ENCODE data around the gene EXOSC6. TPM values are rescaled to one million over a fixed set of nuclear protein-coding genes. Genes with fewer than 3 reads are reported as not detected.
"Not testable (repeated sequence)": the region's sequence is repeated elsewhere in the genome, so short reads cannot be mapped to it uniquely, and the experiment has no call there.

EXOSC6 gene
- 19.5 TPM for total RNA-seq

DNA sequence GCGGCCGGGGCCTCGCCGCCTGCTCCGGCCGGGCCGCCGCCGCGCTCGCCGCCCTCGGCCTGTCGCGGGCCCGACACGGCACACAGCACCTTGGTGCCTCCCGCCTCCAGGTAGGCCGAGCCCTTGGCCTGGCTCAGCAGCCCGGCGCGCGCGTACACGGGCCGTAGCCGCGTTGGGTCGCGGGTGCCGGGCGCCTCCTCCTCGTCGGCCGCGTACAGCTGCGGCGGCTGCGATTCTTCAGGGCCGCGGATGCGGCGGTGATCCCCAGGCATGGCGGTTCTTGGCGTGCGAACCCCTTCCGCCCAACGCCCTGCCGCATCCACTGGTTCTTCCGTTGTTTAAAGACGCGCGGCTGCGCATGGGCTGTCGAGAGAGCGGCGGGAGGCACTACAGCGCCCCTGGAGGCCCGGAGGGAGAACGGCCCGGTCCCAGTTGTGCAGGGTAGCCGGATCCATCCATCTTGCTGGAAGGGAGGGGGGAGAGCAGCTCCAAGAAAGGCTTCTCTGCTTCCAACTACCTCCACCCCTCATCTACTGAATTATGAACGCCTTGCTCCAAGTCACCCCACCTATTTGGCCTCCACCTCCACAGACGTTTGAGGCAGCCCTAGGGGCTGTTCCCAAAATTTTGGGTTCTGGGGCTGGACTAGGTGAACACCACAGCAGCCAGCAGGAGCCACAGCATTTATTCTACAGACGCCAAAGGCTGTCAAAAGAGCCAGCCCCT lies at the start of gene EXOSC6:
TSS of gene EXOSC6 (minus strand) at position 312 of the 726 bp plus-strand sequence. CDS start at position 272, 40 bp downstream.
- peak; percentile 93 for DNase-seq (ENCODE audit: low spot score)

DNA sequence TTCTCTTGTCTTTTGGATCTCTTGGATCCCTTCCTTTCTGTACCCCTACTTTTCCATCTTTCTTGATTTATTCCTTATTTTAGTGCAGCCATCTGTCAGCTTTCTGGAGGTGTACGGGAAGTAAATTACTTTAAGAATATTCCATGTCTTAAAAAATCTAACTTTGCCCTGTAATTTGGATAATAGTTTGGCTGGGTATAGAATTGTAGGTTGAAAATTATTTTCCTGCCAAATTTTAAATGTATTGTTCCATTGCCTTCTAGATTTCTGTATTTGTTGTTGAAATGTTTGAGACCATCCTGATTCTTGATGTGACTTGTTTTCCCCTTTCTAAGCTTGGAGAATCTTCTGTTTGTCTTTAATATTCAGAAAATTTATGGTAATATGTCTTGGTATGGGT lies 49.4 kb upstream of the EXOSC6 start:
- DNase-seq (ENCODE audit: low spot score), result no peak

DNA sequence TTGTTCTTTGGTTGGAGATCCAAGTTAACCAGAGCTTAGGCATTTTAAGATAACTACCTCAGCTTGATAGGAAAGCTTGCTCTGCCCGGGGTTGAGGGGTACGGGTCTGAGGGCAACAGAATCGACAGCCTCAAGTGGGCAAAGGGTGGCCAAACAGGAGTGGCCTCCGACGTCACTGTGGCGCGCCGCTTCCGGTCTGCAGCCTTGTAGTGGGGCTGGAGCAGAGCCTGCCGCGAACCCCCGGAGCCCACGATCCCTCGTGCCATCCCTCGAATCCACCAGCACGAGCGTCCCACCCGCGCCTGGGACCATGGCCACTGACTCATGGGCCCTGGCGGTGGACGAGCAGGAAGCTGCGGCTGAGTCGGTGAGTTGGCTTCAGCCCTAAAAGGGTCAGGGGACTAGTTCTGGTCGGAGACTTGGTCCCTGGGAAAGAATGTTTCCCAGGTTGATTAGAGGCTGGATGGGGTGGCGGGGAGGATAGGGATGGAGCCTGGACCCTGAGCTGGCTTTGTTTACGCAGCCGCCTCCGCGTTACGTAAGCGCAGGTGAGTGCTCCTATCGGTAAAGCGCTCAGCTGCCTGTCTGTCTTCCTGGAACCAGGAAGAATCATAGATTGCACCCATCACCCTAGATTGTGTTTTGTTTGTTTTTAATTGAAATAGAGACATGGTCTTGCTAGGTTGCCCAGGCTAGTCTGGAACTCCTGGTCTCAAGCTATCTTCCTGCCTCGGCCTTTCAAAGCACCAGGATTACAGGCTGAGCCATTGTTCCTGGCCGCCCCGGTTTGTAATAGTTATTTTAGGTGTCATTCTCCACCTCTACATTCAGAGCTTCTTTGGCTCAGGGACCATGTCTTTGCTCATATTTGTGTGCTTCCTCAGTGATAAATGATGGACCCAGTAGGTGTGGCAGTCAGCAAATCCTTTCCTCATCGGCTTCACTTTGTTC lies 47.5 kb upstream of the EXOSC6 start, which contains the start of gene DDX19B:
TSS of gene DDX19B (plus strand) at position 199 of the 951 bp plus-strand sequence. CDS start at position 311, 112 bp downstream.
- peak; percentile 80 for DNase-seq (ENCODE audit: low spot score)

DNA sequence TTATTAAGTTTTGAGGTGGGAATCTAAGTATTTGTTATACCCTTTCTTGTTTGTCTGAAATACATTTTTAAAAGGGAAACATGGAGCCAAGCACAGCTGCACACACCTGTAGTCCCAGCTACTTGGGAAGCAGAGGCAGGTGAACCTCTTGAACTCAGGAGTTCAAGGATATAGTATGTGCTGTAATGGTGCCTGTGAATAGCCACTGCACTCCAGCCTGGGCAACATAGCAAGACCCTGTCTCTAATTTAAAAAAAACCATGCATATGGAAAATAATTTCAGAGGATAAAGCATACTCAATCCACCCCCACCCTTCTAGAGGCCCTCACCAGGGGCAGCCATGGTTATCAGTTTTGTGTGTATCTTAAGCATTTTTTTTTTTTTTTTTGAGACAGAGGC lies 43.9 kb upstream of the EXOSC6 start:
- DNase-seq (ENCODE audit: low spot score), result no peak

DNA sequence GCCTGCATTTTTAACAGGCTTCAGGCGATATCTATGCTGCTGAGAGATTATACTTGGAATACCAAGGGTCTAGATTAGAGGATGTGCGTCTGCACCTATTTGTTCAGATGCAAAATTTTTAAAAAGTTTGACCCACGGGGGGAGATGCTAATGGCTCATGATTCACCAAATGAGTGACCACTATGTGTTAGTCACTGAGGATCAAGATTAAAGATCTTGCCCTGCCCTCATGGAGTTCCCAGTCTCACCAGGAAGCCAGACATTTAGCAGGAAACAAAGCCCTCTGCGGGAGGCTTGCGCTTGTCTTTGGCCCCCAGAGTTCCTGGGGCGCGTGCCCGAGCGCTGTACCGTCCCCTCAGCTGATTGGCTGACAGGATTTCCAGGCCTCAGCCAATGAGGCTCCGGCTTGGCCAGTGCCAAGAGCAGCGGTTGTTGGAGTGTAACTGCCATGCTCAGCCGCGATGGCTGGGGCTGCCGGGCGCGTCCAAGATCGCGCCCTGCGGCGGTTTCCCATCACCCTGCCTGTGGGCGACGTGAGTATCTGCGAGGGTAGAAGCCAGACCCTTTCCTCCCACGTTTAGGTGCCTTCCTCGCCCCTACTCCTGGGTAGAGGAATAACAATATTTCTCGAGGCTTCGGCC lies 42.8 kb upstream of the EXOSC6 start:
- no peak for DNase-seq (ENCODE audit: low spot score)

DNA sequence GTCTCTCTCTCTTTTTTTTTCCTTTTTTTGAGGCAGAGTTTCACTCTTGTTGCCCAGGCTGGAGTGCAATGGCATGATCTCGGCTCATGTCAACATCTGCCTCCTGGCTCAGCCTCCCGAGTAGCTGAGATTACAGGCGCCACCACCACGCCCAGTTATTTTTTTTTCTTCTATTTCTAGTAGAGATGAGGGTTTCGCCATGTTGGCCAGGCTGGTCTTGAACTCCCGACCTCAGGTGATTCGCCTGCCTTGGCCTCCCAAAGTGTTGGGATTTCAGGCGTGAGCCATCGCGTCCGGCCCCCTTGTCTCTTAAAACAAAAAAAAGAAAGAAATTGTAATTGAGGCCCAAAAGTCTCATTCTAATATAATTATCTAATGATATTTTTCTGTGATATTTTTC lies 40.4 kb upstream of the EXOSC6 start:
- not testable (repeated sequence) for DNase-seq (ENCODE audit: low spot score)

DNA sequence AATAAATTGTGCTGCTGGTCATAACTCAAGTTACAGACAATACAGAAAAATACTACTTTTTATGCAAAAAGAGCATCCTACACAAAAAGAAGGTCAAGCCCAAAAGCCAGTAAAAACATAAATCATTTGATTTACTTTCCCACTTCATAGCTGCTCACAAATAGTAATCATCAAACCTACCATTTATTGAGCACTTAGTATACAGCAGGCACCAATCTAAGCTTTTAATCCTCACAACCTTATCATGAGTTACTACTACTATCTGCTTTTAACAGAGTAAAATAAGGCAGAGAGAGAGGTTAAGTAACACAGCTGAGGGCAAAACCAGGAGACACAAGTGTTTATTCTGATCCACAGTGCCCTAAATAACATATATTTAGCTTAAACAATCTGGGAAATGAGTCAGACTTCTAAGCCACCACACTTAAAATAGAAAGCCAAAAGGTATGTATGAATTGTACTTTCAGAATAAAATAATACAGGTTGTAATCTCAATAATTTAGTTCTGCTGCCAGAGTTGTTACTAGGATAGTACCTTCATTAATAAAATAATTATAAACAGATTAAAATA lies 39.3 kb upstream of the EXOSC6 start:
- no peak for DNase-seq (ENCODE audit: low spot score)

DNA sequence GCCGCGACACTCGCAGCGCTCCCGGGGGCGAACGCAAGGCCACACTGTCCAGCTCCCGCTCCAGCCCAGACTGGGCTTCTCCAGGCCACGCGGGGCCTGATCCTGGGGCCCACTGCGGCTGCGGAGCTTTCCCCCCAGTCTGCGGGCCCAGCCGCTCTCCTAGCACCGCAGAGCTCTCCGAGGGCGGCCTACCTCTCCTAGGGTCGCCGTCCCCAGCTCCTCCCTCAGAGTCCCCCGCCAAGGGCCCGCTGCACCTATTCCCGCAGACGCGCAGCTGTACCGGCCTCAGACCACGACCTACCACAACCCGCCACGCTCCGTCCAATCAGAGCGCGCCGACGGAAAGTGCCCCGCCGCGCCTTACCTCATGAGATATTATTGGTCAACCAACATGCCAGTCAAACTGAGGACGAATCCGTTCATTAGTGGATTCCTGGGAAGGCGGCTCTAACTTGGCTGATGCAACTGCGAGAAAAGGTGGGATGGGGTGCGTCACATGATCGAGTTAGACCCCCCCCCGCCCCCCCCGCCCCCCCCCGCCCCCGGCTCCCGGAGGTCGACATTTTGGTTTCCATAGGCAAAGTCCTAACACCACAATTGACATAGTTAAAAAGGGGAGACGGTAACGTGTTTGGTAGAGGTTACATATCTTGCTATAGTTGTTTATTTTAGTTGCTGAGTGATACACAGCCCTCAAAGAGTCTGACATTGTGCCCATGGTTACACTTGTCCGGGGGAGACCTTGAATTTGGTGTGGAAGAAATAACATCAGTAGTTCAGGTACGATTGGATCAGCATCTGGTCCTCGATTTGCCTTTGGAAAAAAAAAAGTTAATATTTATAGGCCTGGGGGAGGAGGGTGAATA lies 37.7 kb upstream of the EXOSC6 start, which contains the start of gene AARS1:
TSS of gene AARS1 (minus strand) at position 278 of the 866 bp plus-strand sequence. CDS start 6,743 bp downstream, outside the sequence.
- DNase-seq (ENCODE audit: low spot score), result peak; percentile 98

DNA sequence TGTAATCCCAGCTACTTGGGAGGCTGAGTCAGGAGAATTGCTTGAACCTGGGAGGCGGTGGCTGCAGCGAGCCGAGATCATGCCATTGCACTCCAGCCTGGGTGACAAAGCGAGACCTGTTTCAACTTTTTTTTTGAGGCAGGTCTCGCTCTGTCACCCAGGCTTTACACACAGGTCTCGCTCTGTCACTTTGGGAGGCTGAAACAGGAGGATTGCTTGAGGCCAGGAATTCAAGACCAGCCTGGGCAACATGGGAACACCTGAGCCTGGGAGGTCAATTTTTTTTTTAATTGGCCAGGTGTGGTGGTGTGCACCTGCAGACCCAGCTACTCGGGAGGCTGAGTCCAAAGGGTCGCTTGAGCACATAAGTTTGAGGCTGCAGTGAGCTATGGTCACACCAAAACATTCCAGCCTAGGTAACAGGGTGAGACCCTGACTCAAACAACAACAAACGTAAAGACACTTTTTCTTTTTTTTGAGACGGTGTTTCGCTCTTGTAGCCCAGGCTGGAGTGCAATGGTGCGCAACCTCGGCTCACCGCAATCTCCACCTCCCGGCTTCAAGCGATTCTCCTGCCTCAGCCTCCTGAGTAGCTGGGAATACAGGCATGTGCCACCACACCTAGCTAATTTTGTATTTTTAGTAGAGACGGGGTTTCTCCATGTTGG lies 35.7 kb upstream of the EXOSC6 start:
- DNase-seq (ENCODE audit: low spot score), result not testable (repeated sequence)

DNA sequence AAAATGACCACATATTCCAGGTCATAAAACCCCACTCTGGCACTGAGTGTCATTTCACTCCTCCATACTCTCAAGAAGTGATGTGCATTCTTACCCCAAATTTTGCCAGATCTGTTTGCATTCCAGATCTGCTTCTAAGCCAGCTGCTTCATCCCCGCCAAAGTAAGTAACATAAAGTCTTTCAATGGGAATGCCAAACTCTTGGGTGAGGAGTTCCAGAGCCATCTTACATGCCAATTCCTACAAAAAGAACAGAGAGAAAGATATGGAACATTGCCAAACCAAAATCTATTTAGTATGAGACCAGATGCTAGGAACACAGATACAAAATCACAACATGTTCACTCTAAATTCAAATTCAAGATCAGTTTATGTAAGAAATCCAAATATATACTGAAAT lies 24.7 kb upstream of the EXOSC6 start:
- DNase-seq (ENCODE audit: low spot score), result no peak

DNA sequence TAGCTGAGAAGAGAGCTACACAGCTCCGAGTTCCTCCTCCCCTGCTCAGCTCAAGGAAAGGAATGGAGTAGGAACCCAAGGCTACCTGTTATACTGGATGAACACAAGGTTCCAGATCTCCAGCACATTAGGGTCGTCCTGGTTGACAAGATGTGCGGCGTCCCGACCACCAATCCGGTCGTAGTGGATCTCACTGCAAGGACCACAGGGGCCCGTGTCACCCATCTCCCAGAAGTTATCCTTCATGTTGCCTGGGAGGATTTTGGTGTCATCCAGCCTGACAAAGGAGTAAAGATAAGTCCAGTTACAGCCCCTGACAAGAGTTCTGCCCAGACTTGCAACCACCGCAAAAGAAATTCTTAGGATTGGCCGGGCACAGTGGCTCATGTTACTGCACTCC lies 20.0 kb upstream of the EXOSC6 start:
- no peak for DNase-seq (ENCODE audit: low spot score)

DNA sequence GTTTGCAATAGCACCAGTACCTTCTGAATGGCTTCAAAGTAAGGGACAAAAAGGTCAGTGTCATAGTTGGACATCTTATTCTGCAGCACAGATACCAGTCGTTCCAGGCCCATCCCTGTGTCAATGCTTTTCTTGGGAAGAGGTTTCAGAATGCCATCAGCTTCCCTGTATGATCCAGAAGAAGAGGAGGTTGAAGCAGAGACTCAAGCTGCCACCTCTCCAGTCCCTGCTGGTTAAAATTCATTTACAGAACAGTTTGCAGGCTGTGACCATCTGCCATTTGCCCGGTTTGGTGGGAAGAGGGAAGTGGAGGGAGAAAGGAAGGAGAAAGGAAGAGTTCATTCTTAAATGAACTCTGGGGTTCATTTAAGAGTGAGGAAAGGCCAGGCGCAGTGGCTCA lies 18.4 kb upstream of the EXOSC6 start:
- no peak for DNase-seq (ENCODE audit: low spot score)

DNA sequence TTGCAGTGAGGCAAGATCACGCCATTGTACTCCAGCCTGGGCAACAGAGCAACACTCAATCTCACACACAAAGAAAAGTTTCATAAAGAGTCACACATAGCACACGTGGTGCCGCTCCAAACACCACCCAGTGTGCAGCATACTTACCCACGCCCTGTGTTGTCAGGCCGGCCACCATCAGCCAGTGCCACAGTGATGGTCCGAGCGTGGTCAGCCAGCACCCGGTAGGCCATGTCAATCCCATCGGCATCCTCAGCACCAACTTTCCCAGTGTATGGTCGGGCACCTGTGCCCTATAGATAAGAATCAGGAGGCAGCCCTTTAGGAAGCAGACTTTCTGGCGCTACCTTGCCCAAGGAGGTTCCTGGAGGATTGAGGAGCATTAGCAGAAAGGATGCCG lies 17.7 kb upstream of the EXOSC6 start:
- DNase-seq (ENCODE audit: low spot score), result no peak

DNA sequence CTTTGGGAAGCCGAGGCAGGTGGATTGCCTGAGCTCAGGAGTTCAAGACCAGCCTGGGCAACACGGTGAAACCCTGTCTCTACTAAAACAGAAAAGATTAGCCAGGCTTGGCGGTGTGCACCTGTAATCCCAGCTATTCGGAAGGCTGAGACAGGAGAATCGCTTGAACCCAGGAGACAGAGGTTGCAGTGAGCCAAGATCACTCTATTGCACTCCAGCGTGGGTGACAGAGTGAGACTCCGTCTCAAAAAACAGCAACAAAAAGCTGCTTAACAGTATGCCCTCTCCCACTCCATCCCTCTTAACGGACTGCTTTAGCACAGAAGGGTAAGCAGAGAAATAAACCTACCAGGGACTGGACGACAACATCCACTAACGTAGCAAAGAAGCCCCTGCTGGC lies 16.2 kb upstream of the EXOSC6 start:
- not testable (repeated sequence) for DNase-seq (ENCODE audit: low spot score)

DNA sequence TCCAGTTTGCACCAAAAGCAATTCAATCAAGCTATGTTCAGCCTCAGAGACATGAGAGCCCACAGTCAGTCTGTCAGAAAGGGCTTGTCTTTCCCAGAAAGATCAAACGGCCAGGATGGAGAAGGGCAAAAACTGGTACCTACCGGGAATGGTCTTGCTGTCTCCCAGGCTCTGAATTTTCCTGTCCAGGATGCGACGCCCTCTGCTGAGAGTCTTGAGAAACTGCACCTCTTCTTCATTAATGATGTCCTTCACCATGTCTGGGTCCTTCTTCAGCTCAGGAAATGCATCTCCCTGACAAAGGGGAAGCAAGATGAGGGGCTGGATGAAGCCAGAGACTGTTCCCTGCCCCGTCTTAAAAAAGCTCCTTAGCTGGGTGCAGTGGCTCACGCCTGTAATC lies 15.8 kb upstream of the EXOSC6 start:
- no peak for DNase-seq (ENCODE audit: low spot score)

DNA sequence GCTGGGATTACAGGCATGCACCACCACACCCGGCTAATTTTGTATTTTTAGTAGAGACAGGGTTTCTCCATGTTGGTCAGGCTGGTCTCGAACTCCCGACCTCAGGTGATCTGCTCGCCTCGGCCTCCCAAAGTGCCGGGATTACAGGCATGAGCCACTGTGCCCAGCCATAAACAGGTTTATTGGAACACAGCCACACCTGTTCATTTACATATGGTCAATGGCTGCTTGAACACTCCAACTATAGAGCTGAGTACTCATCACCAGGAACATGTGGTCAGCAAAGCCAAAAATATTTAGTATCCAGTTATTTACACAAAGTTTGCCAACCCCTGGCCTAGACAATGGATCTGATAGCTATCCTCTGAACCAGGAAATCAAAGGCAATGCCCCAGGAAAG lies 8.2 kb upstream of the EXOSC6 start:
- DNase-seq (ENCODE audit: low spot score), result not testable (repeated sequence)

DNA sequence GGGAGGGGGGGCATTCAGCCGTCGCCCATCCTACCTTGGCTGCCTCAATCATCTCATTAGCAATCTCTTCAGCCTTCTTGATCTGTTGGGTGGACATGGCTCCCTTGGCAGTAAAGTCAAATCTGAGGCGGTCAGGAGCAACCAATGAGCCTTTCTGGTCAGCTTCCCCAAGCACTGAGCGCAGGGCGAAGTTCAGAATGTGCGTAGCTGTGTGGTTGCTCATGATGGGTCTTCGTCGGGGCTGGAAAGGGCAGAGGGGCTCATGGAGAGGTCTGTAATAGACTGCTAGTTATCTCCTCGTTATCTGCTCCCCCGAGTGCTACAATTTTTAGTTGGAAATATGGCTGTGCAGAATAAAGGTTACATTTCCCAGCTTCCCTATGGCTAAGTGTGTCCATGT lies 7.2 kb upstream of the EXOSC6 start:
- DNase-seq (ENCODE audit: low spot score), result no peak

DNA sequence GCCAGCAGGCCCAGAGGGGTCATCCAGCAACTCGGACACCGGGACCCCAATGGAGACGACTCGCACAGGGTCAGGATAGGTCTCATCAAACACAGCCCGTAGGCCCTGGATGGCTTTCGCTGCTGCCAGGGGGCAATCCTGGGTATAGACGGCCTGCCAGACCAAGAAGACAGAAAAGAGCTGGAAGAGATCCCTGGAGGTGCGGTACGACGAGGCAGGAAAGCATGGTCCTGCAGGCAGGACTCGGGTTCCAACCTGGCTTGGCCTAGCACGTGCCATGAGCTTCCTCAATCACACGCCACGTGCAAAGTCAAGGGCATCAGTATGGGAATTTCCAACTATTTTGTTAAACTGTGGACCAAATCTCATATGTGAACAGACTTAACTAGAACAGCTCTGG lies 6.3 kb upstream of the EXOSC6 start:
- DNase-seq (ENCODE audit: low spot score), result no peak

DNA sequence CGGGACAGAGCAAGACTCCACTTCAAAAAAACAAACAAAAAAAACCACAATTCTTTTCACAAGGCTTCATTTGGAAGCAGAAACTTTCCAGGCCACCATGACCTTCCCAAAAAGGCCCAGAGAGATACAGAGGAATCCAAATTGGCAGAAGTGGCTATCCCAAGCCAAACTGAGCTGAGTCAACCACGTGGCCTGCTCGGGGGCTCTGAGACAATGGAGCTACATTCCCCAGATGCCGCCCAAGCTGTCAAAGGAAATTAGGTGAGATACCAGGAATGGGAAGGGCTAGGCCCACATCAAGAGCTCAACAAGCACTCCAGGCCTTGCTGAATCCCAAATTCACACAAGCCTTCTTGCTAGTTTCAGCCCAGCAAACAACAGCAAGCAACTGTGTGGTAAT lies 5.7 kb upstream of the EXOSC6 start:
- no peak for DNase-seq (ENCODE audit: low spot score)

DNA sequence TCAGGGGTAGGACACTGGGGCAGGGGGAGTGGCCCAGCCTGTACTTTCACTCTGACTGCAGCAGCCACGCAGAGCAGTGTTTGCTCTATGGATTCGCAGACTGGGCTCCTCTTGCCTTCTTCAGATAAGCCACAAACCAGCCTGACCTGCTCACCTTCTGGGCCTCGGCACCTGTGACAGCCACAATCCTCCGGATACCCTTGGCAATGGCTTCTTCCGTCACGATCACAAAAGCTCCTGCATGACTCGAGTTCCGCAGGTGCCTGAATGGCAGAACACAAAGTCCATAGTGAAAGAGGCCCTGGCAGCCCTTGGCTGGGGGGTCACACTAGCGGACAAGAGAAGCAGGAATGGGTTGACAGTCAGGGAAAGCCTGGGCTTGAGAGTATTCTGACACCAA lies 3.8 kb upstream of the EXOSC6 start:
- no peak for DNase-seq (ENCODE audit: low spot score)
